GM18519 (cell line): ENCODE measurements around the gene AKAP7.
"Not testable (repeated sequence)": the region's sequence is repeated elsewhere in the genome, so short reads cannot be mapped to it uniquely, and the experiment has no call there.

Experiments
- ATAC-seq: cut with Tn5 transposase; IDR thresholded peaks from one replicate; pipeline ENCODE4 v1.9.1; 2021; ENCODE audit warnings: mild to moderate bottlenecking, moderate library complexity; ENCODE audit not compliant: unreplicated experiment, low FRiP score

The AKAP7 gene

GRCh38 chr6:131288214-131288613 is 152.9 kb downstream of the AKAP7 start:
- ATAC-seq = no peak

GRCh38 chr6:131290955-131291354 is 155.7 kb downstream of the AKAP7 start:
- no peak for ATAC-seq

GRCh38 chr6:131292145-131292938 is 157.1 kb downstream of the AKAP7 start:
- no peak for ATAC-seq

GRCh38 chr6:131293472-131293911 is 158.2 kb downstream of the AKAP7 start:
- no peak for ATAC-seq

GRCh38 chr6:131295081-131295480 is 159.8 kb downstream of the AKAP7 start:
- no peak for ATAC-seq

- not testable (repeated sequence) for ATAC-seq
These were observed 165.6 kb downstream of the AKAP7 start for GRCh38 chr6:131300826-131301225.

GRCh38 chr6:131303338-131303930 is 168.2 kb downstream of the AKAP7 start:
- ATAC-seq = no peak

GRCh38 chr6:131305037-131305850 is 170.0 kb downstream of the AKAP7 start:
- ATAC-seq = no peak

- ATAC-seq = no peak
These were observed 174.2 kb downstream of the AKAP7 start for GRCh38 chr6:131309437-131309836.

GRCh38 chr6:131314838-131315237 is 179.6 kb downstream of the AKAP7 start:
- no peak for ATAC-seq

GRCh38 chr6:131316654-131317053 is 181.4 kb downstream of the AKAP7 start:
- no peak for ATAC-seq

- no peak for ATAC-seq
These were observed 182.2 kb downstream of the AKAP7 start for GRCh38 chr6:131317516-131317915.

- no peak for ATAC-seq
These were observed 186.3 kb downstream of the AKAP7 start for GRCh38 chr6:131321589-131321988.

GRCh38 chr6:131322125-131322524 is 186.9 kb downstream of the AKAP7 start:
- ATAC-seq = no peak

- not testable (repeated sequence) for ATAC-seq
These were observed 190.4 kb downstream of the AKAP7 start for GRCh38 chr6:131325669-131326068.

GRCh38 chr6:131328727-131329126 is 193.5 kb downstream of the AKAP7 start:
- not testable (repeated sequence) for ATAC-seq

- no peak for ATAC-seq
These were observed 195.9 kb downstream of the AKAP7 start for GRCh38 chr6:131331151-131331550.

GRCh38 chr6:131331873-131332781 is 196.9 kb downstream of the AKAP7 start:
- no peak for ATAC-seq
